Vagina (tissue), 2 donors: ENCODE measurements around the gene ARMH1.

ENCODE experiments used
- POLR2A ChIP-seq, 2 donors: fragments of 450-650 bp; IDR thresholded peaks; one replicate each; pipeline ENCODE4 v1.6.1; 2017; ENCODE audit warnings: antibody characterized with exemption in 2 of 2, mild to moderate bottlenecking in 2 of 2, moderate library complexity in 2 of 2
- POLR2AphosphoS5 ChIP-seq, 2 donors: sonication (generic); formaldehyde crosslinking; IDR thresholded peaks; one replicate each; pipeline ENCODE4 v1.9.0; 2017; ENCODE audit warnings: antibody characterized with exemption in 2 of 2, mild to moderate bottlenecking in 2 of 2, low read depth in 1 of 2; ENCODE audit not compliant: insufficient read depth in 1 of 2
- TF ChIP-seq, protein P1 (sequence below), 3 experiments: fragments of 450-650 bp in 2 of 3; fragments of 200-600 bp in 1 of 3; sonication (generic) in 1 of 3; IDR thresholded peaks; one replicate each; pipeline ENCODE4 v1.5.1; 2017 to 2019; ENCODE audit warnings: antibody characterized with exemption in 3 of 3, mild to moderate bottlenecking in 2 of 3, moderate library complexity in 2 of 3

DNA sequence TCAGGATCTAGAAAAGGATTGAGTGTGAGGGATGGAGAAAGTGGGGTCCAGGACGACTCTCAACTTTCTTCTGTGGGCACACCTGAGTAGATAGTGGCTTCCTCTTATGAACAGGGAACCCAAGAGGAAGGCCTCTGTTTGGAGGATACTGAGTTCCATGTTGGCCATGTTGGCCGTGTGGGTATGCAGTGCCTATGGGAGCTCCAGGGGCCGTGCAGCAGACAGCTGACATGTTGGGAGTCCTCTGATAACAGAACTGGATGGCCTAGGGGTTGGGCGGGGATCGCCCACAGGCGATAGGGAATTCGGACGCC is 43.2 kb upstream of the ARMH1 start:
- TF ChIP-seq, protein P1, sequence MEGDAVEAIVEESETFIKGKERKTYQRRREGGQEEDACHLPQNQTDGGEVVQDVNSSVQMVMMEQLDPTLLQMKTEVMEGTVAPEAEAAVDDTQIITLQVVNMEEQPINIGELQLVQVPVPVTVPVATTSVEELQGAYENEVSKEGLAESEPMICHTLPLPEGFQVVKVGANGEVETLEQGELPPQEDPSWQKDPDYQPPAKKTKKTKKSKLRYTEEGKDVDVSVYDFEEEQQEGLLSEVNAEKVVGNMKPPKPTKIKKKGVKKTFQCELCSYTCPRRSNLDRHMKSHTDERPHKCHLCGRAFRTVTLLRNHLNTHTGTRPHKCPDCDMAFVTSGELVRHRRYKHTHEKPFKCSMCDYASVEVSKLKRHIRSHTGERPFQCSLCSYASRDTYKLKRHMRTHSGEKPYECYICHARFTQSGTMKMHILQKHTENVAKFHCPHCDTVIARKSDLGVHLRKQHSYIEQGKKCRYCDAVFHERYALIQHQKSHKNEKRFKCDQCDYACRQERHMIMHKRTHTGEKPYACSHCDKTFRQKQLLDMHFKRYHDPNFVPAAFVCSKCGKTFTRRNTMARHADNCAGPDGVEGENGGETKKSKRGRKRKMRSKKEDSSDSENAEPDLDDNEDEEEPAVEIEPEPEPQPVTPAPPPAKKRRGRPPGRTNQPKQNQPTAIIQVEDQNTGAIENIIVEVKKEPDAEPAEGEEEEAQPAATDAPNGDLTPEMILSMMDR (IDR thresholded peaks at IDR 0.05) = no peak
- TF ChIP-seq POLR2AphosphoS5 (IDR thresholded peaks at IDR 0.05; ENCODE audit: insufficient read depth in 1 of 2, low read depth in 1 of 2) = no peak
- TF ChIP-seq POLR2A (IDR thresholded peaks at IDR 0.05) = no peak
